Left cardiac atrium (tissue), 4 donors: ENCODE measurements around the gene PCSK4. TPM values are rescaled to one million over a fixed set of nuclear protein-coding genes. Genes with fewer than 3 reads are reported as not detected.

Experiments used
- ATAC-seq, 2 donors: fragments of 200-7000 bp; cut with Tn5 transposase; one replicate each; pipeline ENCODE4 v1.9.1; 2020; ENCODE audit warnings: mild to moderate bottlenecking in 2 of 2, moderate library complexity in 2 of 2
- DNase-seq: peaks from one replicate; pipeline ENCODE4 v3.0.0-alpha.2; 2020
- intact Hi-C, 2 donors: fragments of 100-400 bp; cut with DNase I; formaldehyde crosslinking; loops; one replicate each; pipeline versions ENCODE4 v1.14.1 to v1.15.1; 2022 to 2023
- total RNA-seq, 2 donors: library from RNA; stranded (reverse); fragmentation: NEBNext Ultra II Directional; extraction: Animal tissue kit (Norgen Biotek cat#: 25700); gene quantifications; one replicate each; pipeline ENCODE4 v1.2.1, GENCODE V29; 2021
- donor health status: DM: no; HTN: yes; CAD: no.
- donor health status: DM: no; HTN: yes; CAD: no; lungs with severe emphysema.
- donor health status: DM: yes; HTN: yes; CAD: no.
- donor health status: Dilated cardiomyopathy.

PCSK4 gene
- total RNA-seq, 2 donors from 2014 or later: 0.89 to 1.6 TPM

GRCh38 chr19:1435378-1435989 is 54.7 kb downstream of the PCSK4 start:
- DNase-seq: no peak
- ATAC-seq: no peak
- intact Hi-C loops: no loop called here

- intact Hi-C loops: no loop called here
- DNase-seq (peak; percentile 24), ATAC-seq (no peak)
Measured at GRCh38 chr19:1434577-1435060, 55.5 kb downstream of the PCSK4 start.

GRCh38 chr19:1434040-1434366 is 56.1 kb downstream of the PCSK4 start:
- ATAC-seq (no peak), DNase-seq (no peak)
- intact Hi-C loops: no loop called here

DNA sequence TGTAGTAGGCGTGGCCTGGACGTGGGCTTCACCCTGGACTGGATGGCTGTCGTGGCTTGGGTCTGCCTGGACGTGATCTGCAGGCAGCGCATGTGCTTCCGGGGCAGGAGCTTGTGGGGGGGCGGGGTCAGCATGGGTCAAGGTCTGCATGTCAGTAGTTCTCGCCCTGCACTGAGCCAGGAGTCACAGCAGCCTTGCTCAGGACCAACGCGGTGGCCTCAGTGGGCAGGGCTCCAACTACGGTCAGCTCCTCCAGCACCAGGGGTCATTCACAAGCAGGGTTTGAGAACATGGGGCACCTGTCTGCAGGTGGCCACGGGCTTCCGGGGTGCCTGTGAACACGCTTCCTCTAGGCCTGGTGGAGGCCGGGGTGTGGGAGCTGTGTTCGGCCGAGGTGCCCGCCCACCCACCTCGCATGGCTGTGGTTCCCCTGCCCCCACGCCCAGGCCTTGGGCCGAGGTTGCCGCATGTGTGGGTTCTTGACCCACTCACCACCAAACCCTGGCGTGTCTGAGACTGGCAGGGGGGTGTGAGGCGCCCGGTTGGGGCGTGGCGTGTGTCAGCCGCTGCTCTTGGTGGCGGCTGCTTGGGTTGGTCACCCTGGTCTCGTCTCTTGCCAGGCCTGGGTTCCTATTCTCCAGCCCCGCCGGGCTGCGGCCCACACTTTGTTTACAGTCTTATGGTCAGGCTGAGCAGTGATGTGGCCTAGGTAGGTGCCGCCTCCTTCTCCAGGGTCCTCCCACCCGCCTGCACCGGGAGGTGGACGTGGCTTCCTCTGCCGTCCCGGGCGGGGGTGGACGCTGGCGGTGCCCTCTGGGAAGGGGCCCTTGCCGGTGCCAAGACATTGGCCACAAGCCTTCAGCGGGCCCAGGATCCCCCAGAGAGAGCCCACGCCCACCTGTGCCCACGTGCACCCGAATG is 56.8 kb downstream of the PCSK4 start:
- intact Hi-C loops: no loop called here
- no peak for DNase-seq

DNA sequence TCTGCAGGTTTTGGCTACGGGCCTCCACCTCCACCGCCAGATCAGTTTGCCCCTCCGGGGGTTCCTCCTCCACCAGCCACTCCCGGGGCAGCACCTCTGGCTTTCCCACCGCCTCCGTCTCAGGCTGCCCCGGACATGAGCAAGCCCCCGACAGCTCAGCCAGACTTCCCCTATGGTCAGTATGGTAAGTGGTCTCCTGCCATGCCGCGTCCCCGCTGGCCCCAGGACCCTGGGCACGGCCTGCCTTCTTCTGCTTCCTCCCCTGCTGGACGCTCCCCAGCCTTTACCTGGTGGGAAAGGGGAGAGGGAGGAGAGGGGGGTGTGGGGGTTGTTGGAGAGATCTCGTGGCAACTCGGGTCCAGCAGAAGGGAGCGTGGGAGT is 57.7 kb downstream of the PCSK4 start:
- intact Hi-C loops: no loop called here
- ATAC-seq (no peak), DNase-seq (no peak)

More for the DNA sequence above, 56.8 kb downstream of the PCSK4 start:
- no peak for ATAC-seq

GRCh38 chr19:1431759-1432506 is 58.2 kb downstream of the PCSK4 start:
- ATAC-seq (no peak), DNase-seq (no peak)
- intact Hi-C loops: no loop called here

Other genes starting within 250 kb of the PCSK4 start
- 100 to 1,000 TPM; 540 to 639 TPM for gene ATP5F1D, start 248.6 kb downstream of the PCSK4 start, total RNA-seq
- gene MIDN, start 241.8 kb downstream of the PCSK4 start, total RNA-seq: 100 to 1,000 TPM in 1 of 2 donors, 10 to 100 TPM in 1; 58.7 to 148 TPM
- gene CIRBP, start 221.0 kb downstream of the PCSK4 start, total RNA-seq: 100 to 1,000 TPM; 229 to 379 TPM
- 10 to 100 TPM; 19.2 to 21.4 TPM for gene FAM174C, start 214.8 kb downstream of the PCSK4 start, total RNA-seq
- gene EFNA2, start 204.5 kb downstream of the PCSK4 start, total RNA-seq: not detected
- 100 to 1,000 TPM; 240 to 267 TPM for gene NDUFS7, start 106.4 kb downstream of the PCSK4 start, total RNA-seq
- 10 to 100 TPM; 36.0 to 48.1 TPM for gene GAMT, start 88.8 kb downstream of the PCSK4 start, total RNA-seq
- 10 to 100 TPM; 74.1 to 95.7 TPM for gene DAZAP1, start 82.8 kb downstream of the PCSK4 start, total RNA-seq
- 100 to 1,000 TPM; 714 to 737 TPM for gene RPS15, start 52.0 kb downstream of the PCSK4 start, total RNA-seq
- under 1 TPM; 0.18 to 0.21 TPM for gene APC2, start 40.2 kb downstream of the PCSK4 start, total RNA-seq
- 10 to 100 TPM; 16.1 to 18.9 TPM for gene C19orf25, start 11.1 kb downstream of the PCSK4 start, total RNA-seq
- gene REEP6, start 831 bp upstream of the PCSK4 start, total RNA-seq: 1 to 10 TPM; 2.2 to 2.3 TPM
- 10 to 100 TPM; 18.9 to 25.0 TPM for gene ADAMTSL5, start 22.7 kb upstream of the PCSK4 start, total RNA-seq
- gene PLK5, start 33.7 kb upstream of the PCSK4 start, total RNA-seq: not detected
- gene MEX3D, start 78.0 kb upstream of the PCSK4 start, total RNA-seq: 10 to 100 TPM; 10.9 to 12.0 TPM
- 10 to 100 TPM; 58.0 to 60.8 TPM for gene MBD3, start 102.5 kb upstream of the PCSK4 start, total RNA-seq
- gene UQCR11, start 115.1 kb upstream of the PCSK4 start, total RNA-seq: 100 to 1,000 TPM; 674 to 933 TPM
- gene TCF3, start 162.3 kb upstream of the PCSK4 start, total RNA-seq: 10 to 100 TPM; 24.1 to 25.8 TPM